MM.1S (cell line): Measurements from ENCODE around the gene ELP5.

ENCODE experiments used
- DNase-seq: peaks from one replicate; pipeline ENCODE4 v3.0.0-alpha.2; 2015
- H2AFZ ChIP-seq: fragments of 300-600 bp; sonication (generic); 2 replicates; pipeline ENCODE4 v1.6.0; 2016; ENCODE audit warnings: antibody characterized with exemption, low read length
- H3F3A ChIP-seq: fragments of 300-600 bp; sonication (generic); 2 replicates; pipeline ENCODE4 v1.6.1; 2016; ENCODE audit warnings: mild to moderate bottlenecking, antibody characterized with exemption, low read length, moderate library complexity, mixed read lengths; ENCODE audit not compliant: insufficient read depth
- H3K27ac ChIP-seq: fragments of 300-600 bp; sonication (generic); 2 replicates; pipeline ENCODE4 v1.5.1; 2016; ENCODE audit warnings: mild to moderate bottlenecking, low read length
- H3K27me3 ChIP-seq: fragments of 300-600 bp; sonication (generic); replicated peaks from 2 replicates; pipeline ENCODE4 v1.6.0; 2016; ENCODE audit warnings: low read length; ENCODE audit not compliant: insufficient read depth
- H3K36me3 ChIP-seq: fragments of 300-600 bp; sonication (generic); replicated peaks from 2 replicates; pipeline ENCODE4 v1.6.1; 2016; ENCODE audit warnings: mild to moderate bottlenecking, low read length, mixed read lengths; ENCODE audit not compliant: insufficient read depth
- H3K4me1 ChIP-seq: fragments of 300-600 bp; sonication (generic); 2 replicates; pipeline ENCODE4 v1.6.1; 2016; ENCODE audit warnings: low read length, mixed read lengths
- H3K4me2 ChIP-seq: fragments of 300-600 bp; sonication (generic); 2 replicates; pipeline ENCODE4 v1.6.0; 2016; ENCODE audit warnings: low read depth, low read length
- H3K4me3 ChIP-seq: fragments of 300-600 bp; sonication (generic); 2 replicates; pipeline ENCODE4 v1.5.1; 2016; ENCODE audit warnings: low read length, mixed read lengths
- H3K79me2 ChIP-seq: fragments of 300-600 bp; sonication (generic); 2 replicates; pipeline ENCODE4 v1.6.1; 2016; ENCODE audit warnings: mixed run types, low read length, mixed read lengths
- H3K9ac ChIP-seq: fragments of 300-600 bp; sonication (generic); 2 replicates; pipeline ENCODE4 v1.6.1; 2016; ENCODE audit warnings: low read length, mixed read lengths
- H3K9me2 ChIP-seq: fragments of 300-600 bp; sonication (generic); replicated peaks from 2 replicates; pipeline ENCODE4 v1.6.1; 2016; ENCODE audit warnings: mild to moderate bottlenecking, low read length, mixed read lengths; ENCODE audit not compliant: insufficient read depth
- H3K9me3 ChIP-seq: fragments of 300-600 bp; sonication (generic); replicated peaks from 2 replicates; pipeline ENCODE4 v1.6.1; 2016; ENCODE audit warnings: mild to moderate bottlenecking, low read length, mixed read lengths; ENCODE audit not compliant: insufficient read depth
- H4K20me1 ChIP-seq: fragments of 300-600 bp; sonication (generic); 2 replicates; pipeline ENCODE4 v1.6.1; 2016; ENCODE audit warnings: mild to moderate bottlenecking, low read length, moderate library complexity, mixed read lengths; ENCODE audit not compliant: insufficient read depth
- EZH2 ChIP-seq: fragments of 300-600 bp; sonication (generic); optimal IDR thresholded peaks from 2 replicates; pipeline ENCODE3; 2017; ENCODE audit warnings: low read depth, mild to moderate bottlenecking, antibody characterized with exemption, low read length, mixed read lengths
- EZH2phosphoT487 ChIP-seq: fragments of 300-600 bp; sonication (generic); IDR thresholded peaks from 2 replicates; pipeline ENCODE4 v1.6.1; 2018; ENCODE audit warnings: antibody characterized with exemption, low read length
- TF ChIP-seq, protein P1 (sequence below): fragments of 300-600 bp; sonication (generic); IDR thresholded peaks from 2 replicates; pipeline ENCODE4 v1.5.1; 2016; ENCODE audit warnings: antibody characterized with exemption, low read length, mixed read lengths

The ELP5 gene

GRCh38 chr17:7204828-7205461 is 47.1 kb upstream of the ELP5 start:
- peak overlapping the region; percentile 34; the same call in 1 of the 2 replicates for H3K9ac ChIP-seq
- DNase-seq: peak; percentile 56
- H4K20me1 ChIP-seq: no peaks in the 10 kb centered on the region
- peak overlapping the region; percentile 62 for H2AFZ ChIP-seq
- H3K27ac ChIP-seq: no peak overlapping the region
- H3K36me3 ChIP-seq: no peaks in the 10 kb centered on the region
- peaks cover 85% of the 10 kb centered on the region for H3K27me3 ChIP-seq
- H3K4me3 ChIP-seq: peak overlapping the region; percentile 55
- no peaks in the 10 kb centered on the region for H3K79me2 ChIP-seq
- TF ChIP-seq EZH2 (no peak), EZH2phosphoT487 (no peak)
- TF ChIP-seq, protein P1, sequence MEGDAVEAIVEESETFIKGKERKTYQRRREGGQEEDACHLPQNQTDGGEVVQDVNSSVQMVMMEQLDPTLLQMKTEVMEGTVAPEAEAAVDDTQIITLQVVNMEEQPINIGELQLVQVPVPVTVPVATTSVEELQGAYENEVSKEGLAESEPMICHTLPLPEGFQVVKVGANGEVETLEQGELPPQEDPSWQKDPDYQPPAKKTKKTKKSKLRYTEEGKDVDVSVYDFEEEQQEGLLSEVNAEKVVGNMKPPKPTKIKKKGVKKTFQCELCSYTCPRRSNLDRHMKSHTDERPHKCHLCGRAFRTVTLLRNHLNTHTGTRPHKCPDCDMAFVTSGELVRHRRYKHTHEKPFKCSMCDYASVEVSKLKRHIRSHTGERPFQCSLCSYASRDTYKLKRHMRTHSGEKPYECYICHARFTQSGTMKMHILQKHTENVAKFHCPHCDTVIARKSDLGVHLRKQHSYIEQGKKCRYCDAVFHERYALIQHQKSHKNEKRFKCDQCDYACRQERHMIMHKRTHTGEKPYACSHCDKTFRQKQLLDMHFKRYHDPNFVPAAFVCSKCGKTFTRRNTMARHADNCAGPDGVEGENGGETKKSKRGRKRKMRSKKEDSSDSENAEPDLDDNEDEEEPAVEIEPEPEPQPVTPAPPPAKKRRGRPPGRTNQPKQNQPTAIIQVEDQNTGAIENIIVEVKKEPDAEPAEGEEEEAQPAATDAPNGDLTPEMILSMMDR: no peak
- no peaks in the 10 kb centered on the region for H3F3A ChIP-seq
- H3K4me2 ChIP-seq: peak overlapping the region; percentile 87
- H3K9me2 ChIP-seq: no peaks in the 10 kb centered on the region
- H3K4me1 ChIP-seq: no peaks in the 10 kb centered on the region; the same call in 1 of the 2 replicates
- no peaks in the 10 kb centered on the region for H3K9me3 ChIP-seq

DNA sequence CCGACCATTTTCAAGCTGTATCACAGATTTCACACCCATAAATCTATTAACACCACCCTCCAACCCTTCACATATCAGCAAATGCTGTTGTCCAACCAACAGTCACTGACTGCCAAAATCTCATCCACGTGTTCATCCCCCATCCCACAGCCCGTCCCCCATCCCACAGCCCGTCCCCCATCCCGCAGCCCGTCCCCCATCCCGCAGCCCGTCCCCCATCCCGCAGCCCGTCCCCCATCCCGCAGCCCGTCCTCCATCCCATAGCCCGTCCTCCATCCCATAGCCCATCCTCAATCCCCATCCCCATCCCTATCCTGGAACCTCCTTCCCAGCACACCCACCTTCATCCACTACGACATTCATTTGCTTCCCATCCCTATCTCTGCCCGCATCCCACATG is 46.5 kb upstream of the ELP5 start:
- Histone ChIP-seq H3K4me2 (peak overlapping the region; percentile 87), H3K4me1 (no peaks in the 10 kb centered on the region; the same call in 1 of the 2 replicates), H3K9me2 (no peaks in the 10 kb centered on the region), H3K9ac (no peak overlapping the region; the same call in 1 of the 2 replicates), H3K9me3 (no peaks in the 10 kb centered on the region), H3K27me3 (peaks cover 85% of the 10 kb centered on the region), H2AFZ (peak overlapping the region; percentile 62; the same call in 1 of the 2 replicates), H3F3A (no peaks in the 10 kb centered on the region), H4K20me1 (no peaks in the 10 kb centered on the region), H3K27ac (no peak overlapping the region), H3K79me2 (no peaks in the 10 kb centered on the region), H3K4me3 (peak overlapping the region; percentile 55), H3K36me3 (no peaks in the 10 kb centered on the region)
- TF ChIP-seq EZH2phosphoT487: no peak
- DNase-seq: no peak

DNA sequence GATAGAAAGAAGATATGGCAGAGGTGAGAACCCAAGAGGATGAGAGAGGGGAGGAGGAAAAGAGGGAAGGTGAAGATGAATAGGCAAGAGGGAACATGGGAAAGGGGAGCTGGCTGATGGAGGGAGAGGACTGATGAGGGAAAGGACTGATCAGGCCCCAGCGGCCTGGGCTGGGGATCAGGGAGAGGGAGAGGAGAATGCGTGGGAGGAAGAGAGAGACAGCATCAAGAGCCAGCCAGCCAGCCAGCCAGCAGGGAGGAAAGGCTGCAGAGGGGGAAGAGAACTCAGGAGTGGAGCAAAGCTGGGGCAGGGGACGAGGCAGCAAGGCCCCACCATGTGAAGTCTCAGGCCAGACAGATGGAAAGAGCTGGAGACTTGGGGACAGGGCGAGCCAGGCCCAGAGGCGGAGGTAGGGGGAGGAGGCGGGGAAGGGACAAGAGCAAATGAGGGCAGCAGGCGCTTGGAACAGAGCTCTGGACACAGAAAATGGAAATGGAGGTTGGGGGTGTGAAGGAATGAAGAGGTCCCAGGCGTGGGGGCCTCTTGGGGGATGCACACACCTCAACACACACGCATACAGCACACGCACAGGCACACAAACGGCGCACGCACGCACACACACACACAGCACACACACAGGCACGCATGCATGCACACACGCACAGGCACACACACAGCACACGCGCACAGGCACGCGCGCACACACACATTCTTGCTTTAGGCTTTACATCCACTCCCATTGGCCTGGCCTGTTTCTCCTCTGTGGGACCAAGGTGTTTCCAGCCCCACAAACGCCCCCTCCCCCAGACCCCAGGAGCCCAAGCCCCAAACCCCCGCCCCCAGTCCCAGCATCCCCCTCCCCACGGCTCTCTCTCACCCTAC is 44.7 kb upstream of the ELP5 start:
- no peaks in the 10 kb centered on the region for H3F3A ChIP-seq
- no peaks in the 10 kb centered on the region for H3K79me2 ChIP-seq
- H3K9ac ChIP-seq: no peak overlapping the region
- no peaks in the 10 kb centered on the region; the same call in 1 of the 2 replicates for H3K4me1 ChIP-seq
- no peaks in the 10 kb centered on the region for H3K9me3 ChIP-seq
- no peak overlapping the region for H2AFZ ChIP-seq
- no peaks in the 10 kb centered on the region for H4K20me1 ChIP-seq
- no peak for DNase-seq
- peaks cover 84% of the 10 kb centered on the region for H3K27me3 ChIP-seq
- H3K36me3 ChIP-seq: no peaks in the 10 kb centered on the region
- H3K27ac ChIP-seq: no peak overlapping the region
- no peak overlapping the region for H3K4me3 ChIP-seq
- TF ChIP-seq, protein P1: no peak
- no peak for TF ChIP-seq EZH2phosphoT487
- no peak for TF ChIP-seq EZH2
- H3K9me2 ChIP-seq: no peaks in the 10 kb centered on the region
- H3K4me2 ChIP-seq: no peak overlapping the region
